SK-N-SH (cell line): ENCODE results near the gene C1orf232. TPM values are rescaled to one million over a fixed set of nuclear protein-coding genes. Genes with fewer than 3 reads are reported as not detected.

Experiments used
- CTCF ChIA-PET: fragments of 300-600, 350-600 bp; formaldehyde crosslinking; extraction: SDS; loops from one replicate; lab custom pipeline; 2021; lab: Yijun Ruan, JAX
- POLR2A ChIA-PET: fragments of 350-600 bp; sonication (Branson Sonifier 250); formaldehyde crosslinking; extraction: SDS; loops from one replicate; lab custom pipeline; 2020; ENCODE audit warnings: antibody characterized with exemption, inconsistent platforms; lab: Yijun Ruan, JAX
- DNase-seq: peaks from one replicate; pipeline ENCODE4 v3.0.0; 2012
- H2AFZ ChIP-seq: fragments of 200-600 bp; sonication (generic); 2 replicates; pipeline ENCODE4 v1.8.1; 2016; ENCODE audit warnings: antibody characterized with exemption, mild to moderate bottlenecking, low read depth
- H3F3A ChIP-seq: fragments of 200-600 bp; sonication (generic); replicated peaks from 2 replicates; pipeline ENCODE3; 2016; ENCODE audit warnings: antibody characterized with exemption, mild to moderate bottlenecking; ENCODE audit not compliant: insufficient read depth
- H3K27ac ChIP-seq, 2 experiments: fragments of 200-500 bp in 1 of 2; fragments of 200-600 bp in 1 of 2; sonication (Bioruptor generic) in 1 of 2; sonication (generic), shearing (Covaris generic) in 1 of 2; 2 replicates each; pipeline versions ENCODE4 v1.5.1 to v1.6.1; 2014 to 2016; ENCODE audit warnings: low read depth in 2 of 2, inconsistent platforms in 1 of 2, low read length in 1 of 2, mild to moderate bottlenecking in 1 of 2, mixed read lengths in 1 of 2
- H3K27me3 ChIP-seq: fragments of 200-600 bp; sonication (generic), shearing (Covaris generic); 2 replicates; pipeline ENCODE4 v1.6.1; 2016; ENCODE audit warnings: mixed run types; ENCODE audit not compliant: insufficient read depth
- H3K36me3 ChIP-seq, 2 experiments: fragments of 200-500 bp in 1 of 2; fragments of 200-600 bp in 1 of 2; sonication (Bioruptor generic) in 1 of 2; sonication (generic) in 1 of 2; replicated peaks in 1 of 2; 2 replicates each; pipeline versions ENCODE3 to v1.5.1; 2014 to 2016; ENCODE audit warnings: low read length in 1 of 2, mild to moderate bottlenecking in 1 of 2; ENCODE audit not compliant: insufficient read depth in 2 of 2, control insufficient read depth in 1 of 2
- H3K4me1 ChIP-seq, 2 experiments: fragments of 200-500 bp in 1 of 2; fragments of 200-600 bp in 1 of 2; sonication (Bioruptor generic) in 1 of 2; sonication (generic), shearing (Covaris generic) in 1 of 2; 2 replicates each; pipeline versions ENCODE4 v1.5.1 to v1.6.1; 2014 to 2016; ENCODE audit warnings: low read depth in 1 of 2, low read length in 1 of 2, mixed run types in 1 of 2; ENCODE audit not compliant: insufficient read depth in 2 of 2, control insufficient read depth in 1 of 2
- H3K4me2 ChIP-seq: fragments of 200-600 bp; sonication (generic), shearing (Covaris generic); 2 replicates; pipeline ENCODE4 v1.6.1; 2017; ENCODE audit warnings: mixed run types
- H3K4me3 ChIP-seq, 2 experiments: fragments of 200-500 bp in 1 of 2; fragments of 200-600 bp in 1 of 2; sonication (Bioruptor generic) in 1 of 2; sonication (generic), shearing (Covaris generic) in 1 of 2; 2 replicates each; pipeline versions ENCODE4 v1.5.1 to v1.8.1; 2014 to 2016; ENCODE audit warnings: low read depth in 2 of 2, inconsistent platforms in 1 of 2, low read length in 1 of 2, mild to moderate bottlenecking in 1 of 2, mixed read lengths in 1 of 2, moderate library complexity in 1 of 2
- H3K79me2 ChIP-seq: fragments of 200-600 bp; sonication (generic); 2 replicates; pipeline ENCODE4 v1.8.1; 2017; ENCODE audit warnings: mild to moderate bottlenecking; ENCODE audit not compliant: insufficient read depth
- H3K9ac ChIP-seq: fragments of 200-600 bp; sonication (generic); 2 replicates; pipeline ENCODE4 v1.6.1; 2017; ENCODE audit warnings: mixed run types
- H3K9me2 ChIP-seq: fragments of 200-600 bp; sonication (generic); 2 replicates; pipeline ENCODE4 v1.6.1; 2017; ENCODE audit warnings: mixed run types
- H3K9me3 ChIP-seq: fragments of 200-600 bp; sonication (generic); 2 replicates; pipeline ENCODE4 v1.6.1; 2017; ENCODE audit warnings: mixed run types, mild to moderate bottlenecking, moderate library complexity
- H4K20me1 ChIP-seq: fragments of 200-600 bp; sonication (generic); 2 replicates; pipeline ENCODE4 v1.6.1; 2017; ENCODE audit warnings: mild to moderate bottlenecking, mixed run types; ENCODE audit not compliant: insufficient read depth
- CHD2 ChIP-seq: fragments of 150-350 bp; IDR thresholded peaks from 2 replicates; pipeline ENCODE4 v1.6.1; 2018; ENCODE audit warnings: low read length; ENCODE audit not compliant: partially characterized antibody
- EP300 ChIP-seq, 2 experiments: IDR thresholded peaks; 2 replicates each; pipeline versions ENCODE4 v1.4.0 to v1.6.1; 2012; ENCODE audit warnings: borderline replicate concordance in 1 of 2, low read depth in 1 of 2, low read length in 1 of 2
- EZH2phosphoT487 ChIP-seq: fragments of 200-600 bp; sonication (generic); IDR thresholded peaks from 2 replicates; pipeline ENCODE4 v1.6.1; 2017; ENCODE audit warnings: low read depth, mixed run types, mild to moderate bottlenecking, antibody characterized with exemption, moderate library complexity, borderline replicate concordance
- MEF2A ChIP-seq: IDR thresholded peaks from 2 replicates; pipeline ENCODE4 v1.4.0; 2012; ENCODE audit warnings: low read depth, borderline replicate concordance
- MXI1 ChIP-seq: IDR thresholded peaks from 2 replicates; pipeline ENCODE4 v1.6.1; 2012; ENCODE audit warnings: mild to moderate bottlenecking, low read depth, low read length, improper control_type of control experiment
- NFIC ChIP-seq: IDR thresholded peaks from 2 replicates; pipeline ENCODE4 v1.4.0; 2012; ENCODE audit warnings: borderline replicate concordance
- NRF1 ChIP-seq: IDR thresholded peaks from 2 replicates; pipeline ENCODE4 v1.6.1; 2012; ENCODE audit warnings: low read depth, mild to moderate bottlenecking, low read length
- PBX3 ChIP-seq: IDR thresholded peaks from 2 replicates; pipeline ENCODE4; 2012
- RAD21 ChIP-seq: IDR thresholded peaks from 2 replicates; pipeline ENCODE4 v1.6.1; 2012; ENCODE audit warnings: mild to moderate bottlenecking, low read length
- RCOR1 ChIP-seq: fragments of 150-350 bp; IDR thresholded peaks from 2 replicates; pipeline ENCODE4 v1.6.1; 2017; ENCODE audit warnings: antibody characterized with exemption, low read length
- SMC3 ChIP-seq: IDR thresholded peaks from 2 replicates; pipeline ENCODE4 v1.6.1; 2012; ENCODE audit warnings: low read depth, low read length, improper control_type of control experiment
- TAF1 ChIP-seq: IDR thresholded peaks from 2 replicates; pipeline ENCODE4 v1.6.1; 2012; ENCODE audit warnings: low read depth, mild to moderate bottlenecking, low read length, moderate library complexity, borderline replicate concordance
- TCF12 ChIP-seq: IDR thresholded peaks from 2 replicates; pipeline ENCODE4 v1.4.0; 2012
- WGBS: methylation state at CpG from one replicate; pipeline ENCODE4 v1.1.6; 2017; ENCODE audit warnings: low lambda C conversion rate; 5-methylcytosine and 5-hydroxymethylcytosine counted together
- polyA plus RNA-seq, 3 experiments: library from polyadenylated mRNA; depleted of rRNA; stranded (reverse); fragments of >200 nt; gene quantifications; 2 replicates each; pipeline ENCODE4 v1.2.3, GENCODE V29; 2012
- TF ChIP-seq, protein P1 (sequence below): fragments of 200-600 bp; sonication (generic); IDR thresholded peaks from 2 replicates; pipeline ENCODE4 v1.6.1; 2017; ENCODE audit warnings: antibody characterized with exemption, mild to moderate bottlenecking, moderate library complexity
- TF ChIP-seq, protein P2 (sequence below): IDR thresholded peaks from 2 replicates; pipeline ENCODE4 v1.4.0; 2012; ENCODE audit warnings: low read depth, borderline replicate concordance
- TF ChIP-seq, protein P3 (sequence below): IDR thresholded peaks from 2 replicates; pipeline ENCODE4 v1.6.1; 2012; ENCODE audit warnings: mild to moderate bottlenecking, low read depth, low read length, moderate library complexity

The C1orf232 gene
- polyA plus RNA-seq, 1 of the 3 experiments (the other 2 are of a cell fraction) = not detected

DNA sequence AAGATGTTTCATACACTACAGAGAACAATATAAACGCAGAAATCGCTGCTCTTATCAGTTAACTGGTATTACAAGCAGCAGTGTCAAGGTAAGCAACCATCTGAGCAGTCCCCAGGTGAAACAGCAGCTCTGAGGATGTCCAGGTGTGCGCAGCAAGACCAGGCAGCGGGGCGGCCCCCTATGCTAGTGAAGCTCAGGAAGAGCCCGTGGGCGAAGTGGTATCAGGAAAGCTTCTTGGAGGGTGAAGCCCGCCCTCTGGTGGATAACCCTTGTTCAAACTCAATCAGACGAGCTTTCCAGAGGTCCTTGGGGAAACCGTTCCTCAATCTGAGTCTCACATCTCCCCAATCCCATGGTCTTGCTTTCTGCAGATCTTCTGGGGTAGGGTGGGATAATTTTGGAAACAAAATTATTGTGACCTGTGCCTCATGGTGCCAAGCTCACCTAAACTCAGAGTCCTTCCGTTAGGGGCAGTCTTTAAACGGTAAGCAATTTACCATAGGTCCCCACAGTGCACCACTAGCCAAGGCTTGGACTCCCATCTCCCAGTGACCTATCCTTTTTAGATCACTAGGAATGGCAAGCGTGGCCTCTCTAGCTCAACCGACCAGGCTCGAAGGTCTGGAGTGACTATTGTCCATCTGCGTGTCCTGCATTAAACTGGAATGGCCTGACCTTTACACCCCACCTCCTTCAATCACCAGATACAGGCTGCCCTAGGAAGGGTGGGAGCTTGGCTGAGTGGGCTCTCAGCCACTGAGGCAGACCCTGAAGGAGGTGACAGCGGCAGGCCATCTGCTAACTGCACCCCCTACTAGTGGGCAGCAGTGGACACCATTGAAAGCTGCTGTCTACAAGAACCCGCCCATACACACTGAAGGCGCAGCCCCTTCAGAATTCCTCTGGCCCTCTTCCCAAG lies 23.5 kb downstream of the C1orf232 start:
- H3K27me3 ChIP-seq = peaks cover 14% of the 10 kb centered on the region; the same call in 1 of the 2 replicates
- no peaks in the 10 kb centered on the region for H3K9me2 ChIP-seq
- no peak overlapping the region for H3K9ac ChIP-seq
- no peaks in the 10 kb centered on the region for H3K9me3 ChIP-seq
- no peak overlapping the region for H3K4me3 ChIP-seq
- ChIA-PET CTCF (interaction anchor here (0.5 to 9.3 kb wide), 39 partner anchors 8 to 280 kb away, joined by 3 to 235 read pairs (median 5); partner anchors contain the start of genes C1orf232, CEP85, FAM110D and PDIK1L), POLR2A (interaction anchor here (1.1 to 1.5 kb wide), 3 partner anchors 24 to 41 kb away, joined by 3 to 4 read pairs (median 3); partner anchors contain the start of gene PDIK1L)
- no peaks in the 10 kb centered on the region for H3K36me3 ChIP-seq
- H3K4me1 ChIP-seq = no peaks in the 10 kb centered on the region
- no peak overlapping the region for H3K27ac ChIP-seq
- no peak overlapping the region for H2AFZ ChIP-seq
- H3K79me2 ChIP-seq = no peaks in the 10 kb centered on the region
- WGBS = 23% methylated on average over 11 of the region's 19 CpGs
- H3K4me2 ChIP-seq = 0 out of 2 replicates have a peak overlapping the region, but pooled peaks have one; percentile 37
- DNase-seq = peak; percentile 81
- H4K20me1 ChIP-seq = no peaks in the 10 kb centered on the region
- no peaks in the 10 kb centered on the region for H3F3A ChIP-seq
- TF ChIP-seq, protein P1, sequence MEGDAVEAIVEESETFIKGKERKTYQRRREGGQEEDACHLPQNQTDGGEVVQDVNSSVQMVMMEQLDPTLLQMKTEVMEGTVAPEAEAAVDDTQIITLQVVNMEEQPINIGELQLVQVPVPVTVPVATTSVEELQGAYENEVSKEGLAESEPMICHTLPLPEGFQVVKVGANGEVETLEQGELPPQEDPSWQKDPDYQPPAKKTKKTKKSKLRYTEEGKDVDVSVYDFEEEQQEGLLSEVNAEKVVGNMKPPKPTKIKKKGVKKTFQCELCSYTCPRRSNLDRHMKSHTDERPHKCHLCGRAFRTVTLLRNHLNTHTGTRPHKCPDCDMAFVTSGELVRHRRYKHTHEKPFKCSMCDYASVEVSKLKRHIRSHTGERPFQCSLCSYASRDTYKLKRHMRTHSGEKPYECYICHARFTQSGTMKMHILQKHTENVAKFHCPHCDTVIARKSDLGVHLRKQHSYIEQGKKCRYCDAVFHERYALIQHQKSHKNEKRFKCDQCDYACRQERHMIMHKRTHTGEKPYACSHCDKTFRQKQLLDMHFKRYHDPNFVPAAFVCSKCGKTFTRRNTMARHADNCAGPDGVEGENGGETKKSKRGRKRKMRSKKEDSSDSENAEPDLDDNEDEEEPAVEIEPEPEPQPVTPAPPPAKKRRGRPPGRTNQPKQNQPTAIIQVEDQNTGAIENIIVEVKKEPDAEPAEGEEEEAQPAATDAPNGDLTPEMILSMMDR = peak; percentile 73
- TF ChIP-seq NRF1 = peak; percentile 22; the same call in 1 of the 2 replicates
- peak; percentile 98 for TF ChIP-seq SMC3
- TF ChIP-seq TCF12 = no peak
- TF ChIP-seq RAD21 = peak; percentile 92
- TF ChIP-seq NFIC = no peak

- Histone ChIP-seq H3F3A (no peaks in the 10 kb centered on the region), H3K9ac (no peak overlapping the region), H3K9me3 (no peaks in the 10 kb centered on the region), H3K36me3 (no peaks in the 10 kb centered on the region), H3K4me3 (no peak overlapping the region), H3K4me1 (no peaks in the 10 kb centered on the region), H2AFZ (no peak overlapping the region), H3K79me2 (no peaks in the 10 kb centered on the region), H3K9me2 (no peaks in the 10 kb centered on the region), H4K20me1 (no peaks in the 10 kb centered on the region), H3K27me3 (no peaks in the 10 kb centered on the region), H3K4me2 (no peak overlapping the region), H3K27ac (no peak overlapping the region)
- ChIA-PET POLR2A (interaction anchor here (1.2 kb wide), 1 partner anchor 30 kb away, joined by 4 read pairs; the partner anchor contains the start of gene PDIK1L), CTCF (interaction anchor here (1.0 to 9.3 kb wide), 9 partner anchors 15 to 247 kb away, joined by 3 to 235 read pairs (median 5); partner anchors contain the start of genes FAM110D, PDIK1L and ZNF593)
- DNase-seq = no peak
- WGBS = 96% methylated on average over 8 of the region's 8 CpGs
- no peak for TF ChIP-seq EZH2phosphoT487
- no peak for TF ChIP-seq SMC3
- no peak for TF ChIP-seq MEF2A
- TF ChIP-seq EP300 (IDR thresholded peaks at IDR 0.05; ENCODE audit: borderline replicate concordance in 1 of 2, low read depth in 1 of 2, low read length in 1 of 2) = no peak
- TF ChIP-seq NRF1 = no peak
- TF ChIP-seq TAF1 = no peak
- TF ChIP-seq MXI1 = no peak
- no peak for TF ChIP-seq CHD2
- no peak for TF ChIP-seq RCOR1
- TF ChIP-seq RAD21 = no peak
- TF ChIP-seq, protein P2, sequence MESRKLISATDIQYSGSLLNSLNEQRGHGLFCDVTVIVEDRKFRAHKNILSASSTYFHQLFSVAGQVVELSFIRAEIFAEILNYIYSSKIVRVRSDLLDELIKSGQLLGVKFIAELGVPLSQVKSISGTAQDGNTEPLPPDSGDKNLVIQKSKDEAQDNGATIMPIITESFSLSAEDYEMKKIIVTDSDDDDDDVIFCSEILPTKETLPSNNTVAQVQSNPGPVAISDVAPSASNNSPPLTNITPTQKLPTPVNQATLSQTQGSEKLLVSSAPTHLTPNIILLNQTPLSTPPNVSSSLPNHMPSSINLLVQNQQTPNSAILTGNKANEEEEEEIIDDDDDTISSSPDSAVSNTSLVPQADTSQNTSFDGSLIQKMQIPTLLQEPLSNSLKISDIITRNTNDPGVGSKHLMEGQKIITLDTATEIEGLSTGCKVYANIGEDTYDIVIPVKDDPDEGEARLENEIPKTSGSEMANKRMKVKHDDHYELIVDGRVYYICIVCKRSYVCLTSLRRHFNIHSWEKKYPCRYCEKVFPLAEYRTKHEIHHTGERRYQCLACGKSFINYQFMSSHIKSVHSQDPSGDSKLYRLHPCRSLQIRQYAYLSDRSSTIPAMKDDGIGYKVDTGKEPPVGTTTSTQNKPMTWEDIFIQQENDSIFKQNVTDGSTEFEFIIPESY = no peak
- TF ChIP-seq, protein P3, sequence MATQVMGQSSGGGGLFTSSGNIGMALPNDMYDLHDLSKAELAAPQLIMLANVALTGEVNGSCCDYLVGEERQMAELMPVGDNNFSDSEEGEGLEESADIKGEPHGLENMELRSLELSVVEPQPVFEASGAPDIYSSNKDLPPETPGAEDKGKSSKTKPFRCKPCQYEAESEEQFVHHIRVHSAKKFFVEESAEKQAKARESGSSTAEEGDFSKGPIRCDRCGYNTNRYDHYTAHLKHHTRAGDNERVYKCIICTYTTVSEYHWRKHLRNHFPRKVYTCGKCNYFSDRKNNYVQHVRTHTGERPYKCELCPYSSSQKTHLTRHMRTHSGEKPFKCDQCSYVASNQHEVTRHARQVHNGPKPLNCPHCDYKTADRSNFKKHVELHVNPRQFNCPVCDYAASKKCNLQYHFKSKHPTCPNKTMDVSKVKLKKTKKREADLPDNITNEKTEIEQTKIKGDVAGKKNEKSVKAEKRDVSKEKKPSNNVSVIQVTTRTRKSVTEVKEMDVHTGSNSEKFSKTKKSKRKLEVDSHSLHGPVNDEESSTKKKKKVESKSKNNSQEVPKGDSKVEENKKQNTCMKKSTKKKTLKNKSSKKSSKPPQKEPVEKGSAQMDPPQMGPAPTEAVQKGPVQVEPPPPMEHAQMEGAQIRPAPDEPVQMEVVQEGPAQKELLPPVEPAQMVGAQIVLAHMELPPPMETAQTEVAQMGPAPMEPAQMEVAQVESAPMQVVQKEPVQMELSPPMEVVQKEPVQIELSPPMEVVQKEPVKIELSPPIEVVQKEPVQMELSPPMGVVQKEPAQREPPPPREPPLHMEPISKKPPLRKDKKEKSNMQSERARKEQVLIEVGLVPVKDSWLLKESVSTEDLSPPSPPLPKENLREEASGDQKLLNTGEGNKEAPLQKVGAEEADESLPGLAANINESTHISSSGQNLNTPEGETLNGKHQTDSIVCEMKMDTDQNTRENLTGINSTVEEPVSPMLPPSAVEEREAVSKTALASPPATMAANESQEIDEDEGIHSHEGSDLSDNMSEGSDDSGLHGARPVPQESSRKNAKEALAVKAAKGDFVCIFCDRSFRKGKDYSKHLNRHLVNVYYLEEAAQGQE = no peak
- no peak for TF ChIP-seq PBX3
These were observed 26.6 kb downstream of the C1orf232 start for GRCh38 chr1:26142159-26142558.
